22Rv1 (cell line): ENCODE results near the gene FGGY.
"Not testable (repeated sequence)": the region's sequence is repeated elsewhere in the genome, so short reads cannot be mapped to it uniquely, and the experiment has no call there.

Experiments used
- H3K27ac ChIP-seq: fragments of 450-650 bp; 2 replicates; pipeline ENCODE4 v1.5.1; 2017
- ZFX ChIP-seq: fragments of 450-650 bp; IDR thresholded peaks from 2 replicates; pipeline ENCODE4 v1.6.1; 2017; ENCODE audit warnings: antibody characterized with exemption, borderline replicate concordance
- TF ChIP-seq, protein P1 (sequence below): fragments of 450-650 bp; IDR thresholded peaks from 2 replicates; pipeline ENCODE4 v1.5.1; 2017; ENCODE audit warnings: mild to moderate bottlenecking

The FGGY gene

DNA sequence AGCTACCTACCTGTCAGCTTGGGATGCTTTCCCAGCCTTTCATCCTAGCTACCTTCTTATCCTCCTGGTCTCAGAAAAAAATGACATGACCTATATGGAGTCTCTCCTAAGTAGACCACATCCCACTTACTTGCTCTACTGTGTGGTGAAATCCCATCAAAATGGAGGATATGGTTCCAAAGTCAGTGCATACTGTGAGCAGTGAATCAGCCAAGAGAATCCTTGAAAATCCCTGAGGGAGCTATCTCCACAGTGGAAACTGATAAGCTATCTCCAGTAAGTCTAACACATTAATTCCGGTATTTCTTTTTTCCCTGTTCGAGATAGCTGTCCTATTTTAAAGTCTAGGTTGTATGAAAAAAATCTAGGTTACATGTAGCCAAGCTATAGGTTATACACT, 189.7 kb downstream of the FGGY start:
- TF ChIP-seq, protein P1, sequence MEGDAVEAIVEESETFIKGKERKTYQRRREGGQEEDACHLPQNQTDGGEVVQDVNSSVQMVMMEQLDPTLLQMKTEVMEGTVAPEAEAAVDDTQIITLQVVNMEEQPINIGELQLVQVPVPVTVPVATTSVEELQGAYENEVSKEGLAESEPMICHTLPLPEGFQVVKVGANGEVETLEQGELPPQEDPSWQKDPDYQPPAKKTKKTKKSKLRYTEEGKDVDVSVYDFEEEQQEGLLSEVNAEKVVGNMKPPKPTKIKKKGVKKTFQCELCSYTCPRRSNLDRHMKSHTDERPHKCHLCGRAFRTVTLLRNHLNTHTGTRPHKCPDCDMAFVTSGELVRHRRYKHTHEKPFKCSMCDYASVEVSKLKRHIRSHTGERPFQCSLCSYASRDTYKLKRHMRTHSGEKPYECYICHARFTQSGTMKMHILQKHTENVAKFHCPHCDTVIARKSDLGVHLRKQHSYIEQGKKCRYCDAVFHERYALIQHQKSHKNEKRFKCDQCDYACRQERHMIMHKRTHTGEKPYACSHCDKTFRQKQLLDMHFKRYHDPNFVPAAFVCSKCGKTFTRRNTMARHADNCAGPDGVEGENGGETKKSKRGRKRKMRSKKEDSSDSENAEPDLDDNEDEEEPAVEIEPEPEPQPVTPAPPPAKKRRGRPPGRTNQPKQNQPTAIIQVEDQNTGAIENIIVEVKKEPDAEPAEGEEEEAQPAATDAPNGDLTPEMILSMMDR = no peak
- TF ChIP-seq ZFX = no peak
- no peak overlapping the region for H3K27ac ChIP-seq

GRCh38 chr1:59487335-59488031, 190.6 kb downstream of the FGGY start:
- no peak overlapping the region for H3K27ac ChIP-seq
- no peak for TF ChIP-seq ZFX
- TF ChIP-seq, protein P1 = no peak

- TF ChIP-seq, protein P1 = no peak
- H3K27ac ChIP-seq = no peak overlapping the region
Observed at GRCh38 chr1:59492500-59492899, 195.6 kb downstream of the FGGY start.

- TF ChIP-seq, protein P1 = no peak
- TF ChIP-seq ZFX = no peak
- no peak overlapping the region for H3K27ac ChIP-seq
Observed at GRCh38 chr1:59494145-59494833, 197.4 kb downstream of the FGGY start.

DNA sequence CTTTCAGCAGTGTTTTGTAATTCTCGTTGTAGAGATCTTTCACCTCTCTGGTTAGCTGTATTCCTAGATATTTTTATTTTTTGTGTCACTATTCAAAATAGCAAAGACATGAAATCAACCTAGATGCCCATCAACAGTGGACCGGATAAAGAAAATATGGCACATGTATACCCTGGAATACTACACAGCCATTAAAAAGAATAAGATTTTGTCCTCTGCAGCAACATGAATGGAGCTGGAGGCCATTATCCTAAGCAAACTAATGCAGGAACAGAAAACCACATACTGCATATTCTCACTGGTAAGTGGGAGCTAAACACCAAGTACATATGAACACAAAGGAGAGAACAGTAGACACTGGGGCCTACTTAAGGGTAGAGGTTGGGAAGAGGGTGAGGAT, 199.3 kb downstream of the FGGY start:
- not testable (repeated sequence) for H3K27ac ChIP-seq

DNA sequence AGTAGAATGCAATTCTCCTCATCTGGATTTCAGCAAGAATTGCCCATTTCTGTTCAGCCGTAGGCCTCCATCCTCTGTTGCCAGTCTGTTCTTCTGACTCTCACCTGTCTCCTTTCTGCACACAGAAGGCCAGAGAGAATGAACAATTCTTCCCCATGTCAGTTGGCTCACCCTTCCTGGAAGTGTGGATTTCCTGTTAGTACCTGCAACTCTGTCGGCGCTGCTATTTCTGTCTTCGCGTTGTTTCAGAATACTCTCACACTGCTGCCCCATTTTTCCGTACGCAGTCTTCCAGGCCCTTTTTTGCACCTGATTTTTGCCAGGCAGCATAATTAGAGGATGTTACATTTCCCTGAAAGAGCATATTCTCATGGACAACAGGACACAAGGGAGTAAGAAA, 200.7 kb downstream of the FGGY start:
- TF ChIP-seq, protein P1 = no peak
- no peak for TF ChIP-seq ZFX

DNA sequence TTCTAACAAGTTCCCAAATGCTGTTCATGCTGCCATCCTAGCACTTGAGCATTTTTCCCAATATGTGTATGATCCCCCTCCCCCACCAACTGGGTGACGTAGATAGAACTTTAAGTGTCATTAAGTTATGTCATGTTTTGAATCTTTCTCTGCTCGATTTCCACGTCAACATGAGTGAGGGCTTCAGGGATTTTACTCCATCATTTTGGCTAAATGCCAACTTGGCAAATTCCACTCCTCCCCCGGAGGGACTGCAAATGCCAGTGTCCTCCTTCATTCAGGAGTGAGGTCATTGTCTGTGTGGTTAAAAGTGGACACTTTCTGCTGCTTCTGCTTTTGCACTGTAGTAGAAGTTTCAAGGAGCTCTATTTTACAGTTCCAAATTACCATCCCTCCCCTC, 201.7 kb downstream of the FGGY start:
- TF ChIP-seq, protein P1 = no peak
- TF ChIP-seq ZFX = no peak
- H3K27ac ChIP-seq = no peak overlapping the region

More for the DNA sequence above, 200.7 kb downstream of the FGGY start:
- H3K27ac ChIP-seq = no peak overlapping the region
